Transverse colon (tissue), 3 donors: Measurements from ENCODE around the gene NRP1.

ENCODE experiments used
- EP300 ChIP-seq: sonication (generic); formaldehyde crosslinking; IDR thresholded peaks from one replicate; pipeline ENCODE4 v1.6.1; 2017; ENCODE audit warnings: antibody characterized with exemption, low read depth
- POLR2A ChIP-seq: fragments of 450-650 bp; IDR thresholded peaks from one replicate; pipeline ENCODE4 v1.6.1; 2016; ENCODE audit warnings: antibody characterized with exemption, mild to moderate bottlenecking, moderate library complexity
- TF ChIP-seq, protein P1 (sequence below), 5 experiments: fragments of 200-600 bp in 3 of 5; fragments of 450-650 bp in 2 of 5; sonication (generic) in 3 of 5; IDR thresholded peaks; 1 replicate in 2 of 5; 2 replicates in 3 of 5; pipeline ENCODE4 v1.5.1; 2016 to 2017; ENCODE audit warnings: antibody characterized with exemption in 5 of 5, inconsistent platforms in 3 of 5, mild to moderate bottlenecking in 2 of 5, moderate library complexity in 1 of 5

DNA sequence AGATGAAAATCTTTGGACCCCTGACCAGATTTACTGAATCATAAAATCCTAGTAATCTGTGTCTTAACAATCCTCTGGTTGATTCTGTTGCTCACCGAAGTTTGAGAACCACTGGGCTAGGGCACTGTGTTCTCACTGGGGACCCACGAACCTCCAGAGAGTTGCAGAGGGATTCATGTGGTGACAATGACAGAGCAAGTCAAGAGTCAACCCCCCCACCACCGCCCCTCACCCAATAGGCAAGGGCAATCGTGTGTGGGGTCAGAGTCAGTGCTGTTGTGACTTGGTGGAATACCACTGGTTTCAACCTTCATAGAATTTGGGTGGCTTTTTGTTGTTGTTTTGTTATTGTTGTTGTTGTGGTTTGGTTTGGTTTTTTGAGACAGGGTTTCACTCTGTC is 23.5 kb upstream of the NRP1 start:
- TF ChIP-seq, protein P1, sequence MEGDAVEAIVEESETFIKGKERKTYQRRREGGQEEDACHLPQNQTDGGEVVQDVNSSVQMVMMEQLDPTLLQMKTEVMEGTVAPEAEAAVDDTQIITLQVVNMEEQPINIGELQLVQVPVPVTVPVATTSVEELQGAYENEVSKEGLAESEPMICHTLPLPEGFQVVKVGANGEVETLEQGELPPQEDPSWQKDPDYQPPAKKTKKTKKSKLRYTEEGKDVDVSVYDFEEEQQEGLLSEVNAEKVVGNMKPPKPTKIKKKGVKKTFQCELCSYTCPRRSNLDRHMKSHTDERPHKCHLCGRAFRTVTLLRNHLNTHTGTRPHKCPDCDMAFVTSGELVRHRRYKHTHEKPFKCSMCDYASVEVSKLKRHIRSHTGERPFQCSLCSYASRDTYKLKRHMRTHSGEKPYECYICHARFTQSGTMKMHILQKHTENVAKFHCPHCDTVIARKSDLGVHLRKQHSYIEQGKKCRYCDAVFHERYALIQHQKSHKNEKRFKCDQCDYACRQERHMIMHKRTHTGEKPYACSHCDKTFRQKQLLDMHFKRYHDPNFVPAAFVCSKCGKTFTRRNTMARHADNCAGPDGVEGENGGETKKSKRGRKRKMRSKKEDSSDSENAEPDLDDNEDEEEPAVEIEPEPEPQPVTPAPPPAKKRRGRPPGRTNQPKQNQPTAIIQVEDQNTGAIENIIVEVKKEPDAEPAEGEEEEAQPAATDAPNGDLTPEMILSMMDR (IDR thresholded peaks at IDR 0.05), result no peak
- TF ChIP-seq EP300, result no peak
- no peak for TF ChIP-seq POLR2A
